Ishikawa (cell line): ENCODE data around the gene IFIH1.
A peak's percentile ranks its signal among the peaks of the same experiment; 100 is the strongest.

Experiments used
- CEBPB ChIP-seq: IDR thresholded peaks from 2 replicates; pipeline ENCODE4 v1.6.1; 2012
- CREB1 ChIP-seq: IDR thresholded peaks from 2 replicates; pipeline ENCODE4 v1.6.1; 2012; ENCODE audit warnings: low read depth
- EGR1 ChIP-seq: IDR thresholded peaks from 2 replicates; pipeline ENCODE4 v1.6.1; 2012
- EP300 ChIP-seq: IDR thresholded peaks from 2 replicates; pipeline ENCODE4 v1.6.1; 2012; ENCODE audit warnings: borderline replicate concordance
- FOXM1 ChIP-seq: IDR thresholded peaks from 2 replicates; pipeline ENCODE4 v1.6.1; 2012; ENCODE audit warnings: low read depth, borderline replicate concordance
- MAX ChIP-seq: IDR thresholded peaks from 2 replicates; pipeline ENCODE4 v1.6.1; 2012
- NFIC ChIP-seq: IDR thresholded peaks from 2 replicates; pipeline ENCODE4 v1.6.1; 2012
- RAD21 ChIP-seq: IDR thresholded peaks from 2 replicates; pipeline ENCODE4 v1.6.1; 2012; ENCODE audit warnings: low read depth
- REST ChIP-seq: IDR thresholded peaks from 2 replicates; pipeline ENCODE4 v1.6.1; 2012; ENCODE audit warnings: low read depth, mild to moderate bottlenecking
- TAF1 ChIP-seq: IDR thresholded peaks from 2 replicates; pipeline ENCODE4 v1.6.1; 2012; ENCODE audit warnings: low read depth, mild to moderate bottlenecking
- TCF12 ChIP-seq: IDR thresholded peaks from 2 replicates; pipeline ENCODE4 v1.6.1; 2012; ENCODE audit warnings: low read depth
- TEAD4 ChIP-seq: IDR thresholded peaks from 2 replicates; pipeline ENCODE4 v1.6.1; 2012
- USF1 ChIP-seq: IDR thresholded peaks from 2 replicates; pipeline ENCODE4 v1.6.1; 2012
- YY1 ChIP-seq: IDR thresholded peaks from 2 replicates; pipeline ENCODE4 v1.6.1; 2012; ENCODE audit warnings: low read depth
- ZBTB7A ChIP-seq: IDR thresholded peaks from 2 replicates; pipeline ENCODE4 v1.6.1; 2012; ENCODE audit warnings: low read depth

The IFIH1 gene

GRCh38 chr2:162328424-162329157, 10.1 kb upstream of the IFIH1 start:
- TF ChIP-seq TCF12 = no peak
- no peak for TF ChIP-seq YY1
- no peak for TF ChIP-seq CEBPB
- TF ChIP-seq MAX = no peak
- TF ChIP-seq REST = no peak
- no peak for TF ChIP-seq ZBTB7A
- TF ChIP-seq NFIC = no peak
- TF ChIP-seq EP300 = no peak
- TF ChIP-seq TEAD4 = no peak
- TF ChIP-seq CREB1 = no peak
- no peak for TF ChIP-seq USF1
- no peak for TF ChIP-seq EGR1
- no peak for TF ChIP-seq RAD21
- no peak for TF ChIP-seq TAF1
- TF ChIP-seq FOXM1 = no peak

- no peak for TF ChIP-seq CEBPB
- TF ChIP-seq USF1 = no peak
- no peak for TF ChIP-seq RAD21
These were observed 9.3 kb upstream of the IFIH1 start for GRCh38 chr2:162327806-162328205.

- no peak for TF ChIP-seq TAF1
- TF ChIP-seq RAD21 = peak; percentile 21; the same call in 1 of the 2 replicates
These were observed 8.8 kb upstream of the IFIH1 start for GRCh38 chr2:162327134-162327769.

GRCh38 chr2:162324953-162325352, 6.5 kb upstream of the IFIH1 start:
- TF ChIP-seq ZBTB7A = no peak
- no peak for TF ChIP-seq NFIC
- no peak for TF ChIP-seq MAX

GRCh38 chr2:162320864-162321517, 2.5 kb upstream of the IFIH1 start:
- no peak for TF ChIP-seq FOXM1
- TF ChIP-seq REST = no peak
- TF ChIP-seq CREB1 = no peak
- no peak for TF ChIP-seq EP300
- no peak for TF ChIP-seq NFIC
- TF ChIP-seq CEBPB = no peak
- TF ChIP-seq EGR1 = no peak
- TF ChIP-seq MAX = no peak
- no peak for TF ChIP-seq ZBTB7A
- no peak for TF ChIP-seq TCF12
- TF ChIP-seq YY1 = no peak
- no peak for TF ChIP-seq TAF1
- TF ChIP-seq TEAD4 = no peak
- TF ChIP-seq RAD21 = no peak
- TF ChIP-seq USF1 = no peak
